Stromal cell of bone marrow (primary cell): ENCODE data around the gene ZNF384.
"Not testable (repeated sequence)": the region's sequence is repeated elsewhere in the genome, so short reads cannot be mapped to it uniquely, and the experiment has no call there.

Experiments
- DNase-seq: peaks from one replicate; pipeline ENCODE4 v3.0.0-alpha.2; 2012; ENCODE audit warnings: low read depth

The ZNF384 gene

DNA sequence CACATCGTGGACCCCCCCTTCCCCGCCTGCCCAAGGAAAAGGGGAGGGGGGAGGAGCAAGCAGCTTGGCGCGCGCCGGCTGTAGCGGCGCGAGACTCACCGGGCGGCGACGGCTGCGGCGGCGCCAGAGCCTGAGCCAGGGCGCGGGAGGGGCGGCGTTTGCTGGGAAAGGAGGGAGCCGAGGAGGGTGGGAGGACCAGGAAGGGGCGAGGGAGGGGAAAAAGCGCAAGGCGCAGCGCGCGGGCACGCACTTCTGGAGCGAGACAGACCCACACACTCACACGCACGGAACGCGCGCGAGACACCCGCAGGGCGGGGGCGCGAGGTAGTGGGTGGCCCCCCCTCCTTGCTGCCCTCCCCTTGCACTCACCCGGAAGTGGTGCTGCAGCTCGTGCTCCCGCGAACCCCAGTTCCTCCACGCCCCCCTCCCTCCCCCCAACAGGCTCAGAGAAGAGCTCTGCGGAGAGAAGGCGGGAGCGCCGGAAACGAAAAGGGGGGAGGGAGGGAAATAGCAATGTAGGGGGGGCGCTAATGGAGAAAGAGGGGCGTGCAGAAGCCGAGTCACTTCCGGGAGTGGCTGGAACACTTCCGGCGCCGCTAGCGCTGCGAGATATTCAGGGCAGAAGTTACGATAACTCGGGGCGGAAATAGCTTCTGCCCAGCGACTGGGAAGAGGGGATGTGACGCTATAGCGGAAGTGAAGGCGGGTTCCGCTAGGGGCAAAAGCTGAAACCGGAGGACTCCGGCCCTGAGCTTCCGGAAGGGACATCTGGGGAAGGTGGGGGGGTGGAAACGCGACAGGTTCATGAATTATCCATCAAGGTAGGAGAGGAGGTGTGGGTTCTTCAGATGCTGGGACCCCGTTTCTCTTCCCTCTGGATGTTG is at the start of gene ZNF384:
Gene ZNF384 (minus strand): TSS at position 377 of the 884 bp plus-strand sequence. CDS start 9,855 bp downstream, outside the sequence.
- peak; percentile 99 for DNase-seq

- DNase-seq: no peak
Measured at GRCh38 chr12:6736754-6737153, 47.6 kb upstream of the ZNF384 start.

- peak; percentile 38 for DNase-seq
Measured at GRCh38 chr12:6735448-6736191, 46.4 kb upstream of the ZNF384 start.

- DNase-seq: no peak
Measured at GRCh38 chr12:6734506-6735387, 45.6 kb upstream of the ZNF384 start.

DNA sequence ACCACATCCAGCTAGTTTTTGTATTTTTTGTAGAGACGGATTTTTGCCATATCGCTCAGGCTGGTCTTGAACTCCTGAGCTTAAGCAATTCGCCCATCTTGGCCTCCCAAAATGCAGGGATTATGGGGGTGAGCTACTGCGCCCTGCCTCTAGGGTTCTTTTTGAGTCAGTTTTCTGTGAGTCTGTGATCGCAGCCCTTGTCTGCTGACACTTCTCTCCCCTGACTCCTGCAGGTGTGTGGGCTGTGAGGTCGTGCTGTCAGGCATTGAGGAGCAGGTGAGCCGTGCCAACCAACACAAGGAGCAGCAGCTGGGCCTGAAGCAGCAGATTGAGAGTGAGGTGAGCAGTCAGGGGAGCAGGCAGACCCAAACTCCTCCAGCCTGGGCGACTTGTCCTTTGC is 41.0 kb upstream of the ZNF384 start:
- no peak for DNase-seq

- DNase-seq: no peak
Measured at GRCh38 chr12:6729186-6729585, 40.0 kb upstream of the ZNF384 start.

DNA sequence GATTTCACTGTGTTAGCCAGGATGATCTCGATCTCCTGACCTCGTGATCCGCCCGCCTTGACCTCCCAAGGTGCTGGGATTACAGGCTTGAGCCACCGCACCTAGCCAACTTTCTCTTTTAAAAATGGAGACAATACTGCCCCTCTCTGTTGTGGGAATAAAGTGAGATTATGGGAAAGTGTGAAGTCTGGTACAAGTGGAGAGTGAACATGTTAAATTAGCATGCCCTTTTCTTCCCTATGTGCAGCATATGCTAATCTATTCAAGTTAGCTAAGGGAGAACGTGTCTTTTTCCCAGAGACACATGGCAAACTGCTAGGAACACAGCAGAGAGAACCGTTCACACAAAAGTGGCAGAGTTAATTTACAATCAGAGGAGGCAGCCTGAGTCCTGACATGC is 36.2 kb upstream of the ZNF384 start:
- no peak for DNase-seq

DNA sequence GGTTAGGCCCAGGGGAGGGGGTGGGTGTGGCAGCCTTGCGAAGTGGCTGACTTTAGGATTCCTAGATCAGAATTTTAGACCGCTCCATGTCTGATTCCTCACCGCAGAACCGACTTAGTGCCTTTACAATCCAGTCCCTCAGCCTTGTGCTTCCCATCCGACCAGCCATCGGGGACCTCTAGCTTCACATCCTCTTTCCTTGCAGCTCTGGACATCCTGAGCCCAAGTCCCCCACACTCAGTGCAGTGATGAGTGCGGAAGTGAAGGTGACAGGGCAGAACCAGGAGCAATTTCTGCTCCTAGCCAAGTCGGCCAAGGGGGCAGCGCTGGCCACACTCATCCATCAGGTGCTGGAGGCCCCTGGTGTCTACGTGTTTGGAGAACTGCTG is 35.2 kb upstream of the ZNF384 start:
- no peak for DNase-seq

- DNase-seq: peak; percentile 98
Measured at GRCh38 chr12:6723607-6724408, 34.6 kb upstream of the ZNF384 start, which contains the start of gene COPS7A. Gene COPS7A, plus strand, starts transcription at chr12:6724046. Its CDS starts 611 bp downstream, at chr12:6724657.

GRCh38 chr12:6722863-6723262 is 33.7 kb upstream of the ZNF384 start:
- no peak for DNase-seq

GRCh38 chr12:6716874-6717437 is 27.8 kb upstream of the ZNF384 start:
- no peak for DNase-seq

DNA sequence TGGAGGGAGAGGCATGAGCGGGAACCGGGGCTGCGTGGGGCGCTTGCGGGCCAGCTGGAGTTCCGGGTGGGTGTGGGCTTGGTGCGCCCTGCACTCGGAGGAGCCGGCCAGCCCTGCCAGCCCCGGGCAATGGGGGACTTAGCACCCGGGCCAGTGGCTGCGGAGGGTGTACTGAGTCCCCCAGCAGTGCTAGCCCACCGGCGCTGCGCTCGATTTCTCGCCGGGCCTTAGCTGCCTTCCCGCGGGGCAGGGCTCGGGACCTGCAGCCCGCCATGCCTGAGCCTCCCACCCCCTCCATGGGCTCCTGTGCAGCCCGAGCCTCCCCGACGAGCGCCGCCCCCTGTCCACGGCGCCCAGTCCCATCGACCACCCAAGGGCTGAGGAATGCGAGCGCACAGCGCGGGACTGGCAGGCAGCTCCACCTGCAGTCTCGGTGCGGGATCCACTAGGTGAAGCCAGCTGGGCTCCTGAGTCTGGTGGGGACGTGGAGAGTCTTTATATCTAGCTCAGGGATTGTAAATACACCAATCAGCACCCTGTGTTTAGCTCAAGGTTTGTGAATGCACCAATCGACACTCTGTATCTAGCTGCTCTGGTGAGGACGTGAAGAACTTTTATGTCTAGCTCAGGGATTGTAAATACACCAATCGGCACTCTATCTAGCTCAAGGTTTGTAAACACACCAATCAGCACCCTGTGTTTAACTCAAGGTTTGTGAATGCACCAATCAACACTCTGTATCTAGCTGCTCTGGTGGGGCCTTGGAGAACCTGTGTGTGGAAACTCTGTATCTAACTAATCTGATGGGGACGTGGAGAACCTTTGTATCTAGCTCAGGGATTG is 27.1 kb upstream of the ZNF384 start:
- not testable (repeated sequence) for DNase-seq

GRCh38 chr12:6708960-6709394 is 19.8 kb upstream of the ZNF384 start:
- no peak for DNase-seq

- DNase-seq: not testable (repeated sequence)
Measured at GRCh38 chr12:6708351-6708750, 19.2 kb upstream of the ZNF384 start.

- no peak for DNase-seq
Measured at GRCh38 chr12:6703631-6704030, 14.5 kb upstream of the ZNF384 start.

DNA sequence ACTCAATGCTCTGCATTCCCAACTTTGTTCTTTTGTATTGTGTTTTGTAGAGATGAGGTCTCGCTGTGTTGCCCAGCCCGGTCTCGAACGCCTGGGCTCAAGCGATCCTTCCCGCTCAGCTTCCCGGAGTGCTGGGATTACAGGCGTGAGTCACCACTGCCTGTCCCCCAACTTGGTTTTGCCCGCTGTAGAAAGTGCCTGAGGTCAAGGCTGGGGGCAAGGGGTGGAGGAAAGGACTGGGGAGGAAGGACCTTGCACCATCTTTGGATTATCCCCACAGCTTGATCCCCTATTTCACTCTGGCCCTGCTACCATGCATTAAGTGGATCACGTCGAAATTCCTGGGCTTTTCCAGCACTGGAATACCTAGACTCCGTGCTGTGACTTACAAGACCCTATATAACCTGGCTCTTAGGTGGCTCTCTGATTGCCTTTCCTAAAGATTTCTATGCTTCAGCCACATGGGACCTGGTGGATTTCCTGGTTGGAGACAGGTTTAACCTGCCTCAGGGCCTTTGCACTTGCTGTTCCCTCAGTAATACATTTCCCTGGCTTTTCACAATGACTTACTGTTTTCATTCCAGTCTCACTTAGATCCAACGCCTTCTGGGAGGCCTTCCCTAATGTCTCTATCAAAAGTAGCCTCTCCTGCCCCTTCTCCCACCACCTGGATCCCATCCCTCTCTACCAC is 12.0 kb upstream of the ZNF384 start:
- no peak for DNase-seq

DNA sequence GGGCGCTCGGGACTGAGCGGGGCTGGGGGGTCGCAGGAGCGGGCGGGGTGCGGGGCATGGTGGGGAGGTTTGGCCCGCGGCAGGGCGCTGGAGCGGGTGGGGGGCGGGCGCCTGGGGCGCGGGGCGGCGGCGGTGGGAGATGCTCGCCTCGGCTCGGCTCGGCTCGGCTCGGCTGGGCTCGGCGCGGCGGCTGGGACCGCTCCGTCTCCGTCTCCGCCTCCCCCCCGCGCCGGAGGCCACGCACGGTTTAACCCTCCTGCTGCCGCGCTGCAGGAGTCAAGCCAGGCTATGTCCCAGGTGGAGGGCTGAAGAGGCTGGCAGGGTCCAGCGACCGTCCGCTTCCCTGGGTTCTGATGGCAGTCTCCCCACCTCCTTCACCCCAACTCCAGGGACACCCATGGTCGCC is 11.5 kb upstream of the ZNF384 start, which contains the start of gene PIANP:
Gene PIANP (minus strand): TSS at position 170 of the 406 bp plus-strand sequence. CDS start 2,754 bp downstream, outside the sequence.
- no peak for DNase-seq

- DNase-seq: no peak
Measured at GRCh38 chr12:6699989-6700645, 10.9 kb upstream of the ZNF384 start.
